GM23248 (cell line): ENCODE measurements around the gene LOXHD1.

Experiments used
- EZH2 ChIP-seq: fragments of 200-600 bp; sonication (generic); IDR thresholded peaks from 2 replicates; pipeline ENCODE4 v1.6.1; 2018; ENCODE audit warnings: antibody characterized with exemption, mild to moderate bottlenecking; ENCODE audit not compliant: insufficient read depth, poor library complexity, severe bottlenecking
- EZH2phosphoT487 ChIP-seq: fragments of 200-600 bp; sonication (generic); IDR thresholded peaks from 2 replicates; pipeline ENCODE4 v1.6.1; 2018; ENCODE audit warnings: antibody characterized with exemption, moderate library complexity, mild to moderate bottlenecking, low read depth; ENCODE audit not compliant: insufficient read depth

DNA sequence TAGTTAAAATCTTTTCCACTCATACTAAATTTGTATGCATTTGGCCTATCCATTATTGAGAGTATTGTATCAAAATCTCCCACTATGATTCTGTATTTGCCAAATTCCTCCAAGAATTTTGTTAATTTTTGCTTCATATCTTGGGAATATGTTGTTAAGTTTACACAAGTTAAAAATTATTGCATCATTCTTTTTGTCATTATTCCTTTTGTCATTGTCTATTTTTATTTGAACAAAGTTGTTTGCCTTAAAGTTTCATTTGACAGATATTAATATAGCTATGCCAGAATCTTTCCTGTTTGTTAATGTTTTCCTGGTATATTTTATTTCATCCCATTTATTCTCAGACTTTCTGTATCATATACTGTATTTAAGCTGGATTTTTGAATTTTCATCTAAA is 41.3 kb downstream of the LOXHD1 start:
- TF ChIP-seq EZH2phosphoT487: no peak
- no peak for TF ChIP-seq EZH2
